Fibroblast of lung (primary cell): ENCODE measurements around the gene PCDH15. TPM values are rescaled to one million over a fixed set of nuclear protein-coding genes. Genes with fewer than 3 reads are reported as not detected.

Experiments used
- DNase-seq, 2 donors: peaks; one replicate each; pipeline versions ENCODE4 v3.0.0 to v3.0.0-alpha.2; 2010; ENCODE audit warnings: low read depth in 2 of 2
- H2AFZ ChIP-seq: 2 replicates; pipeline ENCODE4 v1.5.1; 2012; ENCODE audit warnings: low read length, control low read depth, inconsistent platforms
- H3K27ac ChIP-seq: 2 replicates; pipeline ENCODE4 v1.5.1; 2011; ENCODE audit warnings: low read length, control low read depth; ENCODE audit not compliant: insufficient read depth
- H3K27me3 ChIP-seq: 2 replicates; pipeline ENCODE4 v1.5.1; 2011; ENCODE audit warnings: mild to moderate bottlenecking, low read length; ENCODE audit not compliant: control insufficient read depth, insufficient read depth
- H3K36me3 ChIP-seq: 2 replicates; pipeline ENCODE4 v1.5.1; 2011; ENCODE audit warnings: low read length; ENCODE audit not compliant: control insufficient read depth, insufficient read depth
- H3K4me1 ChIP-seq: 2 replicates; pipeline ENCODE4 v1.5.1; 2011; ENCODE audit warnings: low read length; ENCODE audit not compliant: control insufficient read depth, insufficient read depth; ENCODE audit errors: extremely low read depth
- H3K4me2 ChIP-seq: 2 replicates; pipeline ENCODE4 v1.5.1; 2011; ENCODE audit warnings: low read length, control low read depth; ENCODE audit not compliant: insufficient read depth; ENCODE audit errors: extremely low read depth
- H3K4me3 ChIP-seq, 4 experiments: fragments of 200-600 bp in 1 of 4; sonication (generic) in 1 of 4; replicated peaks in 1 of 4; 2 replicates each; pipeline ENCODE4 v1.5.1; 2011 to 2016; ENCODE audit warnings: low read length in 4 of 4, low read depth in 3 of 4, mild to moderate bottlenecking in 3 of 4, control low read depth in 2 of 4, inconsistent platforms in 1 of 4, mixed read lengths in 1 of 4; ENCODE audit not compliant: insufficient read depth in 1 of 4; ENCODE audit errors: control extremely low read depth in 1 of 4
- H3K79me2 ChIP-seq: 2 replicates; pipeline ENCODE4 v1.5.1; 2012; ENCODE audit warnings: mild to moderate bottlenecking, low read length, inconsistent platforms; ENCODE audit not compliant: control insufficient read depth, insufficient read depth
- H3K9ac ChIP-seq: 2 replicates; pipeline ENCODE4 v1.5.1; 2011; ENCODE audit warnings: mild to moderate bottlenecking, low read length, control low read depth; ENCODE audit not compliant: insufficient read depth
- H3K9me3 ChIP-seq: 2 replicates; pipeline ENCODE4 v1.5.1; 2012; ENCODE audit warnings: low read depth, low read length; ENCODE audit not compliant: control insufficient read depth, insufficient read depth
- H4K20me1 ChIP-seq: 2 replicates; pipeline ENCODE4 v1.5.1; 2011; ENCODE audit warnings: low read length; ENCODE audit not compliant: control insufficient read depth, insufficient read depth; ENCODE audit errors: extremely low read depth
- CTCF ChIP-seq, 2 donors: IDR thresholded peaks in 1 of 2; conservative IDR thresholded peaks in 1 of 2; 1 replicate in 1 of 2; 2 replicates in 1 of 2; pipeline ENCODE4 v1.5.1; 2011 to 2012; ENCODE audit warnings: low read length in 2 of 2, control low read depth in 1 of 2, inconsistent platforms in 1 of 2, low read depth in 1 of 2, mild to moderate bottlenecking in 1 of 2
- EZH2 ChIP-seq: IDR thresholded peaks from 2 replicates; pipeline ENCODE4 v1.5.1; 2012; ENCODE audit warnings: low read length, control low read depth, mild to moderate bottlenecking; ENCODE audit errors: missing control alignments
- polyA plus RNA-seq, 2 donors: library from polyadenylated mRNA; depleted of rRNA in 1 of 2; stranded (reverse) in 1 of 2; unstranded in 1 of 2; fragments of >200 nt; gene quantifications; 2 replicates each; pipeline ENCODE4 v1.2.1, GENCODE V29; 2011 to 2012; ENCODE audit warnings: missing spikeins in 1 of 2
- total RNA-seq: library from RNA; depleted of rRNA; stranded (reverse); fragments of >200 nt; gene quantifications from 2 replicates; pipeline ENCODE4 v1.2.1, GENCODE V29; 2014

PCDH15 gene
- total and polyA plus RNA-seq, 2 donors (not counting 1 experiment from before 2014, with no cell fraction given): under 0.01 TPM; not detected in 1

GRCh38 chr10:54066646-54067045, 734.4 kb downstream of the PCDH15 start:
- no peak for DNase-seq
- Histone ChIP-seq H3K4me3 (no peak overlapping the region), H3K27me3 (no peaks in the 10 kb centered on the region), H4K20me1 (no peaks in the 10 kb centered on the region), H3K27ac (no peak overlapping the region), H3K4me2 (no peak overlapping the region), H3K79me2 (no peaks in the 10 kb centered on the region), H3K4me1 (no peaks in the 10 kb centered on the region), H3K36me3 (no peaks in the 10 kb centered on the region), H3K9me3 (no peaks in the 10 kb centered on the region), H3K9ac (no peak overlapping the region), H2AFZ (no peak overlapping the region)
- TF ChIP-seq CTCF (conservative IDR thresholded peaks at IDR 0.05 in 1 of 2, IDR thresholded peaks at IDR 0.05 in 1 of 2; ENCODE audit: low read depth in 1 of 2, low read length in 2 of 2) (no peak), EZH2 (no peak)

- Histone ChIP-seq H3K9ac (no peak overlapping the region), H3K4me1 (no peaks in the 10 kb centered on the region), H3K27ac (no peak overlapping the region), H3K4me3 (no peak overlapping the region), H3K27me3 (no peaks in the 10 kb centered on the region), H3K79me2 (no peaks in the 10 kb centered on the region), H3K9me3 (no peaks in the 10 kb centered on the region), H2AFZ (no peak overlapping the region), H3K36me3 (no peaks in the 10 kb centered on the region), H4K20me1 (no peaks in the 10 kb centered on the region), H3K4me2 (no peak overlapping the region)
- DNase-seq: no peak
- no peak for TF ChIP-seq CTCF (conservative IDR thresholded peaks at IDR 0.05 in 1 of 2, IDR thresholded peaks at IDR 0.05 in 1 of 2; ENCODE audit: low read depth in 1 of 2, low read length in 2 of 2)
- no peak for TF ChIP-seq EZH2
Observed at GRCh38 chr10:54065106-54065505, 735.9 kb downstream of the PCDH15 start.

GRCh38 chr10:54064215-54064614, 736.8 kb downstream of the PCDH15 start:
- no peak for TF ChIP-seq EZH2
- TF ChIP-seq CTCF (conservative IDR thresholded peaks at IDR 0.05 in 1 of 2, IDR thresholded peaks at IDR 0.05 in 1 of 2; ENCODE audit: low read depth in 1 of 2, low read length in 2 of 2): no peak
- H3K27me3 ChIP-seq: no peaks in the 10 kb centered on the region
- no peak overlapping the region for H3K27ac ChIP-seq
- no peaks in the 10 kb centered on the region for H3K4me1 ChIP-seq
- H3K4me3 ChIP-seq: no peak overlapping the region
- no peaks in the 10 kb centered on the region for H3K9me3 ChIP-seq
- no peak overlapping the region for H2AFZ ChIP-seq
- no peak overlapping the region for H3K4me2 ChIP-seq
- H3K79me2 ChIP-seq: no peaks in the 10 kb centered on the region
- no peak overlapping the region for H3K9ac ChIP-seq
- no peaks in the 10 kb centered on the region for H4K20me1 ChIP-seq
- DNase-seq: no peak
- no peaks in the 10 kb centered on the region for H3K36me3 ChIP-seq
